ENCODE results near the gene SGSM2.

GRCh38 chr17:2295575-2295974 is 41.7 kb upstream of the SGSM2 start:
- TF ChIP-seq, protein P1, sequence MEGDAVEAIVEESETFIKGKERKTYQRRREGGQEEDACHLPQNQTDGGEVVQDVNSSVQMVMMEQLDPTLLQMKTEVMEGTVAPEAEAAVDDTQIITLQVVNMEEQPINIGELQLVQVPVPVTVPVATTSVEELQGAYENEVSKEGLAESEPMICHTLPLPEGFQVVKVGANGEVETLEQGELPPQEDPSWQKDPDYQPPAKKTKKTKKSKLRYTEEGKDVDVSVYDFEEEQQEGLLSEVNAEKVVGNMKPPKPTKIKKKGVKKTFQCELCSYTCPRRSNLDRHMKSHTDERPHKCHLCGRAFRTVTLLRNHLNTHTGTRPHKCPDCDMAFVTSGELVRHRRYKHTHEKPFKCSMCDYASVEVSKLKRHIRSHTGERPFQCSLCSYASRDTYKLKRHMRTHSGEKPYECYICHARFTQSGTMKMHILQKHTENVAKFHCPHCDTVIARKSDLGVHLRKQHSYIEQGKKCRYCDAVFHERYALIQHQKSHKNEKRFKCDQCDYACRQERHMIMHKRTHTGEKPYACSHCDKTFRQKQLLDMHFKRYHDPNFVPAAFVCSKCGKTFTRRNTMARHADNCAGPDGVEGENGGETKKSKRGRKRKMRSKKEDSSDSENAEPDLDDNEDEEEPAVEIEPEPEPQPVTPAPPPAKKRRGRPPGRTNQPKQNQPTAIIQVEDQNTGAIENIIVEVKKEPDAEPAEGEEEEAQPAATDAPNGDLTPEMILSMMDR (IDR thresholded peaks at IDR 0.05; ENCODE audit: low read depth, low read length, missing input control): no peak
- TF ChIP-seq RAD21 (IDR thresholded peaks at IDR 0.05) (no peak), MAX (IDR thresholded peaks at IDR 0.05) (no peak), SP1 (IDR thresholded peaks at IDR 0.05) (no peak), JUND (IDR thresholded peaks at IDR 0.05) (no peak)

All from liver (tissue), 3 donors.